SK-N-SH (cell line): ENCODE results near the gene CRB3. TPM values are rescaled to one million over a fixed set of nuclear protein-coding genes. Genes with fewer than 3 reads are reported as not detected.

Experiments
- CTCF ChIA-PET: fragments of 300-600, 350-600 bp; formaldehyde crosslinking; extraction: SDS; loops from one replicate; lab custom pipeline; 2021; lab: Yijun Ruan, JAX
- POLR2A ChIA-PET: fragments of 350-600 bp; sonication (Branson Sonifier 250); formaldehyde crosslinking; extraction: SDS; loops from one replicate; lab custom pipeline; 2020; ENCODE audit warnings: antibody characterized with exemption, inconsistent platforms; lab: Yijun Ruan, JAX
- DNase-seq: peaks from one replicate; pipeline ENCODE4 v3.0.0; 2012
- H2AFZ ChIP-seq: fragments of 200-600 bp; sonication (generic); 2 replicates; pipeline ENCODE4 v1.8.1; 2016; ENCODE audit warnings: antibody characterized with exemption, mild to moderate bottlenecking, low read depth
- H3F3A ChIP-seq: fragments of 200-600 bp; sonication (generic); replicated peaks from 2 replicates; pipeline ENCODE3; 2016; ENCODE audit warnings: antibody characterized with exemption, mild to moderate bottlenecking; ENCODE audit not compliant: insufficient read depth
- H3K27ac ChIP-seq, 2 experiments: fragments of 200-500 bp in 1 of 2; fragments of 200-600 bp in 1 of 2; sonication (Bioruptor generic) in 1 of 2; sonication (generic), shearing (Covaris generic) in 1 of 2; 2 replicates each; pipeline versions ENCODE4 v1.5.1 to v1.6.1; 2014 to 2016; ENCODE audit warnings: low read depth in 2 of 2, inconsistent platforms in 1 of 2, low read length in 1 of 2, mild to moderate bottlenecking in 1 of 2, mixed read lengths in 1 of 2
- H3K27me3 ChIP-seq: fragments of 200-600 bp; sonication (generic), shearing (Covaris generic); 2 replicates; pipeline ENCODE4 v1.6.1; 2016; ENCODE audit warnings: mixed run types; ENCODE audit not compliant: insufficient read depth
- H3K36me3 ChIP-seq, 2 experiments: fragments of 200-500 bp in 1 of 2; fragments of 200-600 bp in 1 of 2; sonication (Bioruptor generic) in 1 of 2; sonication (generic) in 1 of 2; replicated peaks in 1 of 2; 2 replicates each; pipeline versions ENCODE3 to v1.5.1; 2014 to 2016; ENCODE audit warnings: low read length in 1 of 2, mild to moderate bottlenecking in 1 of 2; ENCODE audit not compliant: insufficient read depth in 2 of 2, control insufficient read depth in 1 of 2
- H3K4me1 ChIP-seq, 2 experiments: fragments of 200-500 bp in 1 of 2; fragments of 200-600 bp in 1 of 2; sonication (Bioruptor generic) in 1 of 2; sonication (generic), shearing (Covaris generic) in 1 of 2; 2 replicates each; pipeline versions ENCODE4 v1.5.1 to v1.6.1; 2014 to 2016; ENCODE audit warnings: low read depth in 1 of 2, low read length in 1 of 2, mixed run types in 1 of 2; ENCODE audit not compliant: insufficient read depth in 2 of 2, control insufficient read depth in 1 of 2
- H3K4me2 ChIP-seq: fragments of 200-600 bp; sonication (generic), shearing (Covaris generic); 2 replicates; pipeline ENCODE4 v1.6.1; 2017; ENCODE audit warnings: mixed run types
- H3K4me3 ChIP-seq, 2 experiments: fragments of 200-500 bp in 1 of 2; fragments of 200-600 bp in 1 of 2; sonication (Bioruptor generic) in 1 of 2; sonication (generic), shearing (Covaris generic) in 1 of 2; 2 replicates each; pipeline versions ENCODE4 v1.5.1 to v1.8.1; 2014 to 2016; ENCODE audit warnings: low read depth in 2 of 2, inconsistent platforms in 1 of 2, low read length in 1 of 2, mild to moderate bottlenecking in 1 of 2, mixed read lengths in 1 of 2, moderate library complexity in 1 of 2
- H3K79me2 ChIP-seq: fragments of 200-600 bp; sonication (generic); 2 replicates; pipeline ENCODE4 v1.8.1; 2017; ENCODE audit warnings: mild to moderate bottlenecking; ENCODE audit not compliant: insufficient read depth
- H3K9ac ChIP-seq: fragments of 200-600 bp; sonication (generic); 2 replicates; pipeline ENCODE4 v1.6.1; 2017; ENCODE audit warnings: mixed run types
- H3K9me2 ChIP-seq: fragments of 200-600 bp; sonication (generic); 2 replicates; pipeline ENCODE4 v1.6.1; 2017; ENCODE audit warnings: mixed run types
- H3K9me3 ChIP-seq: fragments of 200-600 bp; sonication (generic); 2 replicates; pipeline ENCODE4 v1.6.1; 2017; ENCODE audit warnings: mixed run types, mild to moderate bottlenecking, moderate library complexity
- H4K20me1 ChIP-seq: fragments of 200-600 bp; sonication (generic); 2 replicates; pipeline ENCODE4 v1.6.1; 2017; ENCODE audit warnings: mild to moderate bottlenecking, mixed run types; ENCODE audit not compliant: insufficient read depth
- CHD2 ChIP-seq: fragments of 150-350 bp; IDR thresholded peaks from 2 replicates; pipeline ENCODE4 v1.6.1; 2018; ENCODE audit warnings: low read length; ENCODE audit not compliant: partially characterized antibody
- EP300 ChIP-seq, 2 experiments: IDR thresholded peaks; 2 replicates each; pipeline versions ENCODE4 v1.4.0 to v1.6.1; 2012; ENCODE audit warnings: borderline replicate concordance in 1 of 2, low read depth in 1 of 2, low read length in 1 of 2
- FOSL2 ChIP-seq: IDR thresholded peaks from 2 replicates; pipeline ENCODE4 v1.4.0; 2012; ENCODE audit warnings: low read depth, mild to moderate bottlenecking, moderate library complexity, borderline replicate concordance
- FOXM1 ChIP-seq: IDR thresholded peaks from 2 replicates; pipeline ENCODE4 v1.4.0; 2012; ENCODE audit warnings: low read depth, mild to moderate bottlenecking
- GABPA ChIP-seq: IDR thresholded peaks from 2 replicates; pipeline ENCODE4 v1.4.0; 2012; ENCODE audit warnings: low read depth, mild to moderate bottlenecking
- MEF2A ChIP-seq: IDR thresholded peaks from 2 replicates; pipeline ENCODE4 v1.4.0; 2012; ENCODE audit warnings: low read depth, borderline replicate concordance
- MXI1 ChIP-seq: IDR thresholded peaks from 2 replicates; pipeline ENCODE4 v1.6.1; 2012; ENCODE audit warnings: mild to moderate bottlenecking, low read depth, low read length, improper control_type of control experiment
- RCOR1 ChIP-seq: fragments of 150-350 bp; IDR thresholded peaks from 2 replicates; pipeline ENCODE4 v1.6.1; 2017; ENCODE audit warnings: antibody characterized with exemption, low read length
- whole genome bisulfite sequencing: methylation state at CpG from one replicate; pipeline ENCODE4 v1.1.6; 2017; ENCODE audit warnings: low lambda C conversion rate; 5-methylcytosine and 5-hydroxymethylcytosine counted together
- polyA plus RNA-seq, 3 experiments: library from polyadenylated mRNA; depleted of rRNA; stranded (reverse); fragments of >200 nt; gene quantifications; 2 replicates each; pipeline ENCODE4 v1.2.3, GENCODE V29; 2012
- TF ChIP-seq, protein P1 (sequence below): IDR thresholded peaks from 2 replicates; pipeline ENCODE4 v1.4.0; 2012; ENCODE audit warnings: low read depth, borderline replicate concordance
- TF ChIP-seq, protein P2 (sequence below): fragments of 200-600 bp; sonication (generic); IDR thresholded peaks from 2 replicates; pipeline ENCODE4 v1.6.1; 2017; ENCODE audit warnings: antibody characterized with exemption, mild to moderate bottlenecking, moderate library complexity
- TF ChIP-seq, protein P3 (sequence below): fragments of 150-350 bp; IDR thresholded peaks from 2 replicates; pipeline ENCODE4 v1.6.1; 2017; ENCODE audit warnings: antibody characterized with exemption, low read length, low read depth, borderline replicate concordance

CRB3 gene
- polyA plus RNA-seq, 1 of the 3 experiments (the other 2 are of a cell fraction) = not detected

DNA sequence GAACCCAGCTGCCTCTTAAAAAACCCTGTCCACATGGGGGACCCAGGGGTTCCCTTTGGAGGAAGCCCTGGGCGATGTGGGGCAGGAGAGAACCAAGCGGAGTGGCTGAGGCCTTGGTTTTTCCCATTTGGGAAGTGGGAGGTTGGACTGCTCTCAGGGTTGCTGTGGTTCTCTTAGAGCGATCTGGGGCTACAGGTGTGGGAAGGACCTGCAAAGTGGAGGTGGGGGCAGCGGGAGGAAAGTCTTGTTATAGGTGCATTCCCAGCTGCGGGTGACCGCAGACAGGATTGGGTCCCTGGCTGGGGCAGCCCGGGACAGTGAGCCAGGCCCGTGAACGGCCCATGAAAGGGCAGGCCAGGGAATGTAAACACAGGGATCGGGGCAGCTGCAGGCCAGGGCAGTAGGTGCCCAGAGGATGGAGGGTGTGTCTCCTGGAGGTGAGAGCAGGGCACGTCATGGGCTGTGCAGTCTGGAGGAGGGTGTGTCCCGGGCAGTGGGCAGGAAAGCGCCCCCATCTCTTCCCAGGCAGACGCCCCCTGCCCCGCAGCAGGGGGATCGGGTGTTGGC lies 5.3 kb upstream of the CRB3 start:
- Histone ChIP-seq H3K4me2 (peak overlapping the region; percentile 96), H3K4me3 (peak overlapping the region; percentile 69 to 84), H3K79me2 (no peaks in the 10 kb centered on the region), H3F3A (no peaks in the 10 kb centered on the region), H3K27ac (no peak overlapping the region), H3K9me2 (no peaks in the 10 kb centered on the region), H3K9me3 (no peaks in the 10 kb centered on the region), H3K4me1 (peaks cover 0 to 9% of the 10 kb centered on the region in 2 experiments; a peak in 1 of 4 replicates), H4K20me1 (no peaks in the 10 kb centered on the region), H3K27me3 (peaks cover 1% of the 10 kb centered on the region), H3K9ac (0 out of 2 replicates have a peak overlapping the region, but pooled peaks have one; percentile 28), H2AFZ (peak overlapping the region; percentile 89), H3K36me3 (peaks cover 0 to 9% of the 10 kb centered on the region in 2 experiments)
- CTCF ChIA-PET = interaction anchor here (1.1 kb wide), 1 partner anchor 46 kb away, joined by 8 read pairs; no protein-coding TSS in a partner anchor
- DNase-seq = no peak
- WGBS = 51% methylated on average over 15 of the region's 16 CpGs
- TF ChIP-seq, protein P1, sequence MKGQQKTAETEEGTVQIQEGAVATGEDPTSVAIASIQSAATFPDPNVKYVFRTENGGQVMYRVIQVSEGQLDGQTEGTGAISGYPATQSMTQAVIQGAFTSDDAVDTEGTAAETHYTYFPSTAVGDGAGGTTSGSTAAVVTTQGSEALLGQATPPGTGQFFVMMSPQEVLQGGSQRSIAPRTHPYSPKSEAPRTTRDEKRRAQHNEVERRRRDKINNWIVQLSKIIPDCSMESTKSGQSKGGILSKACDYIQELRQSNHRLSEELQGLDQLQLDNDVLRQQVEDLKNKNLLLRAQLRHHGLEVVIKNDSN = no peak
- TF ChIP-seq, protein P2, sequence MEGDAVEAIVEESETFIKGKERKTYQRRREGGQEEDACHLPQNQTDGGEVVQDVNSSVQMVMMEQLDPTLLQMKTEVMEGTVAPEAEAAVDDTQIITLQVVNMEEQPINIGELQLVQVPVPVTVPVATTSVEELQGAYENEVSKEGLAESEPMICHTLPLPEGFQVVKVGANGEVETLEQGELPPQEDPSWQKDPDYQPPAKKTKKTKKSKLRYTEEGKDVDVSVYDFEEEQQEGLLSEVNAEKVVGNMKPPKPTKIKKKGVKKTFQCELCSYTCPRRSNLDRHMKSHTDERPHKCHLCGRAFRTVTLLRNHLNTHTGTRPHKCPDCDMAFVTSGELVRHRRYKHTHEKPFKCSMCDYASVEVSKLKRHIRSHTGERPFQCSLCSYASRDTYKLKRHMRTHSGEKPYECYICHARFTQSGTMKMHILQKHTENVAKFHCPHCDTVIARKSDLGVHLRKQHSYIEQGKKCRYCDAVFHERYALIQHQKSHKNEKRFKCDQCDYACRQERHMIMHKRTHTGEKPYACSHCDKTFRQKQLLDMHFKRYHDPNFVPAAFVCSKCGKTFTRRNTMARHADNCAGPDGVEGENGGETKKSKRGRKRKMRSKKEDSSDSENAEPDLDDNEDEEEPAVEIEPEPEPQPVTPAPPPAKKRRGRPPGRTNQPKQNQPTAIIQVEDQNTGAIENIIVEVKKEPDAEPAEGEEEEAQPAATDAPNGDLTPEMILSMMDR = no peak
- TF ChIP-seq EP300 (IDR thresholded peaks at IDR 0.05; ENCODE audit: borderline replicate concordance in 1 of 2, low read depth in 1 of 2, low read length in 1 of 2) = no peak
- TF ChIP-seq RCOR1 = no peak
- TF ChIP-seq MEF2A = no peak
- TF ChIP-seq, protein P3, sequence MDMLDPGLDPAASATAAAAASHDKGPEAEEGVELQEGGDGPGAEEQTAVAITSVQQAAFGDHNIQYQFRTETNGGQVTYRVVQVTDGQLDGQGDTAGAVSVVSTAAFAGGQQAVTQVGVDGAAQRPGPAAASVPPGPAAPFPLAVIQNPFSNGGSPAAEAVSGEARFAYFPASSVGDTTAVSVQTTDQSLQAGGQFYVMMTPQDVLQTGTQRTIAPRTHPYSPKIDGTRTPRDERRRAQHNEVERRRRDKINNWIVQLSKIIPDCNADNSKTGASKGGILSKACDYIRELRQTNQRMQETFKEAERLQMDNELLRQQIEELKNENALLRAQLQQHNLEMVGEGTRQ = no peak
- TF ChIP-seq GABPA = no peak
- TF ChIP-seq FOSL2 = no peak
- POLR2A ChIA-PET = interaction anchor here (1.3 kb wide), 1 partner anchor 23 kb away, joined by 3 read pairs; no protein-coding TSS in a partner anchor

DNA sequence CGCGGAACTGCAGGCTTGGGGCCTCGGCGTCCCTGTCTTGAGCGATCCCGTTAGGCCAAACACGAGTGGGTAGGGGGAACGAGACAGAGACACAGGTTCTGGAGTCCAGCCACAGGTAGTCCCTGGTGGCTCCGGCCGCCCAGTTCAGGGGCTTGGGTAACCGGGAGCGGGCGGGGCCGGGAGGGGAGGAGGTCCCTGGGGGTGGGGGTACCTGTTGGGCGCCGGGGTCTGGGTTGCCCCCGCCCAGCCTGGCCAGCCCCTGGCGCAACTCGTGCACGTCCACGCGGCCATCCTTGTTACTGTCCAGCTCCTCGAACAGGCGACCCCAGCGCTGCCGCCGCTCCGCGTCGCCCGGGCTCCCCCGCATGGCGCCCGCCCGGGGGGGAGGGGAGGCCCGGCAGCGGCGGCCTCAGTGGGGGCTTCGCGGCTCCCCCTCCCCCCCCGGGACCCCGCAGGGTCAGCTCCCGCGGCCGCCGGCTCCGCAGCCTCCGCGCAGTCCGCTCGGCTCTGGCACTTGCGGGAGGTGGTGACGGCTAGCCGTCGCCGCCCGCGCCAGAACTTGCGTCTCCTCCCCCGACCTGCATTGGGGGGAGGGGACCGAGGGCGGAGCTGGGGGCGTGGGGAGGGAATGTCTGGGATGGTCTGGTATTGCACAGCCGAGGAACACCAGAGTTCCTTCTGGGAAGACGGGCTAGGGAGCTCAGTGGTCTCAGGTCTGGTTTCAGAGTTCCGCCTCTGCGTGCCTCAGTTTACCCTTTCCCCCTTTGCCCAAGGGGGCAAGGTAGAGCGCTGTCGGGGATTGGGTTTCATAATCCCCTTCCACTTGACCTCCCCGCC lies 4.6 kb upstream of the CRB3 start, which contains the start of gene SLC25A23:
SLC25A23 (minus strand) TSS at position 531 of the 837 bp plus-strand sequence; CDS start at position 367, 164 bp downstream.
- CTCF ChIA-PET = interaction anchor here (0.6 to 1.1 kb wide), 2 partner anchors 17 to 45 kb away, joined by 3 to 8 read pairs; no protein-coding TSS in a partner anchor
- peaks cover 0 to 6% of the 10 kb centered on the region in 2 experiments for H3K36me3 ChIP-seq
- peak; percentile 50 for TF ChIP-seq MXI1
- TF ChIP-seq FOXM1 = no peak
- TF ChIP-seq CHD2 = peak; percentile 57
- TF ChIP-seq, all 33 proteins: peak for 2
- Histone ChIP-seq H3K4me2 (peak within 1 kb of the TSS; percentile 96), H3K27me3 (peaks cover 8% of the 10 kb centered on the region), H3K79me2 (no peaks in the 10 kb centered on the region), H3K4me3 (peak within 1 kb of the TSS; percentile 69 to 84), H3K9me2 (no peaks in the 10 kb centered on the region), H2AFZ (peak within 1 kb of the TSS; percentile 89), H3K9me3 (no peaks in the 10 kb centered on the region), H4K20me1 (no peaks in the 10 kb centered on the region), H3K9ac (peak within 1 kb of the TSS; percentile 41; the same call in 1 of the 2 replicates), H3K27ac (peak within 1 kb of the TSS in 1 of 2 experiments; percentile 75; a peak in 1 of 4 replicates), H3F3A (no peaks in the 10 kb centered on the region), H3K4me1 (peaks cover 0 to 12% of the 10 kb centered on the region in 2 experiments; a peak in 1 of 4 replicates)
- DNase-seq = peak; percentile 97
- POLR2A ChIA-PET = interaction anchor here (1.3 kb wide), 1 partner anchor 24 kb away, joined by 3 read pairs; no protein-coding TSS in a partner anchor
- 2% methylated on average over 32 of the region's 70 CpGs for WGBS
